Coronary artery (tissue), 2 donors: Measurements from ENCODE around the gene CR1L.

ENCODE experiments used
- DNase-seq: peaks from one replicate; pipeline ENCODE4 v3.0.0-alpha.2; 2017; ENCODE audit warnings: low spot score
- H3K27ac ChIP-seq, 2 donors: fragments of 200-600 bp; sonication (generic); one replicate each; pipeline ENCODE4 v1.5.1; 2016 to 2019
- H3K4me3 ChIP-seq: fragments of 200-600 bp; sonication (generic); 2 replicates; pipeline ENCODE4 v1.5.1; 2016; ENCODE audit warnings: mild to moderate bottlenecking, moderate library complexity
- CTCF ChIP-seq: fragments of 200-600 bp; sonication (generic); IDR thresholded peaks from one replicate; pipeline ENCODE4 v1.5.1; 2019; ENCODE audit warnings: antibody characterized with exemption

CR1L gene

GRCh38 chr1:207740207-207740606 is 95.3 kb downstream of the CR1L start:
- TF ChIP-seq CTCF: no peak
- no peak for DNase-seq
- H3K4me3 ChIP-seq: no peak overlapping the region
- H3K27ac ChIP-seq: no peak overlapping the region

- Histone ChIP-seq H3K4me3 (no peak overlapping the region), H3K27ac (no peak overlapping the region)
- no peak for TF ChIP-seq CTCF
- DNase-seq: no peak
Measured at GRCh38 chr1:207742850-207743555, 98.1 kb downstream of the CR1L start.

- DNase-seq: no peak
- Histone ChIP-seq H3K27ac (no peak overlapping the region), H3K4me3 (no peak overlapping the region)
- no peak for TF ChIP-seq CTCF
Measured at GRCh38 chr1:207744000-207744534, 99.1 kb downstream of the CR1L start.

GRCh38 chr1:207745285-207745684 is 100.4 kb downstream of the CR1L start:
- no peak for TF ChIP-seq CTCF
- Histone ChIP-seq H3K4me3 (no peak overlapping the region), H3K27ac (no peak overlapping the region)
- DNase-seq: no peak

GRCh38 chr1:207745839-207746767 is 101.2 kb downstream of the CR1L start:
- DNase-seq: no peak
- TF ChIP-seq CTCF: no peak
- Histone ChIP-seq H3K27ac (no peak overlapping the region), H3K4me3 (no peak overlapping the region)

- Histone ChIP-seq H3K27ac (no peak overlapping the region), H3K4me3 (no peak overlapping the region)
- DNase-seq: no peak
- TF ChIP-seq CTCF: no peak
Measured at GRCh38 chr1:207747627-207748492, 102.9 kb downstream of the CR1L start.
